ENCODE measurements around the gene VPS51.

GRCh38 chr11:65120831-65121230 is 24.8 kb downstream of the VPS51 start:
- TF ChIP-seq CTCF (conservative IDR thresholded peaks at IDR 0.05): no peak
- TF ChIP-seq EZH2 (IDR thresholded peaks at IDR 0.05; ENCODE audit: low read depth): no peak
